Transverse colon (tissue), 4 donors: Measurements from ENCODE around the gene UVRAG. TPM values are rescaled to one million over a fixed set of nuclear protein-coding genes. Genes with fewer than 3 reads are reported as not detected.

Experiments
- DNase-seq: peaks from one replicate; pipeline ENCODE4 v3.0.0-alpha.2; 2019
- H3K27ac ChIP-seq, 4 donors: fragments of 200-600 bp; sonication (generic); 2 replicates each; pipeline ENCODE4 v1.5.1; 2016 to 2018; ENCODE audit warnings: inconsistent platforms in 4 of 4
- H3K27me3 ChIP-seq: fragments of 200-600 bp; sonication (generic); 2 replicates; pipeline ENCODE4 v1.5.1; 2017; ENCODE audit warnings: inconsistent platforms
- H3K36me3 ChIP-seq, 4 donors: fragments of 200-600 bp; sonication (generic); 2 replicates each; pipeline ENCODE4 v1.5.1; 2017 to 2019; ENCODE audit warnings: inconsistent platforms in 4 of 4
- H3K4me1 ChIP-seq, 4 donors: fragments of 200-600 bp; sonication (generic); 2 replicates each; pipeline ENCODE4 v1.5.1; 2017 to 2020; ENCODE audit warnings: inconsistent platforms in 4 of 4
- H3K4me3 ChIP-seq, 4 donors: fragments of 200-600 bp; sonication (generic); 1 replicate in 1 of 4; 2 replicates in 3 of 4; pipeline versions ENCODE4 v1.5.1 to v1.6.1; 2017 to 2019; ENCODE audit warnings: inconsistent platforms in 4 of 4
- H3K9me3 ChIP-seq, 2 donors: fragments of 200-600 bp; sonication (generic); 2 replicates each; pipeline ENCODE4 v1.5.1; 2017 to 2019; ENCODE audit warnings: inconsistent platforms in 2 of 2
- CTCF ChIP-seq, 5 experiments: fragments of 200-600 bp in 3 of 5; fragments of 450-650 bp in 2 of 5; sonication (generic) in 3 of 5; IDR thresholded peaks; 1 replicate in 2 of 5; 2 replicates in 3 of 5; pipeline ENCODE4 v1.5.1; 2016 to 2017; ENCODE audit warnings: antibody characterized with exemption in 5 of 5, inconsistent platforms in 3 of 5, mild to moderate bottlenecking in 2 of 5, moderate library complexity in 1 of 5
- EP300 ChIP-seq: sonication (generic); formaldehyde crosslinking; IDR thresholded peaks from one replicate; pipeline ENCODE4 v1.6.1; 2017; ENCODE audit warnings: antibody characterized with exemption, low read depth
- POLR2A ChIP-seq: fragments of 450-650 bp; IDR thresholded peaks from one replicate; pipeline ENCODE4 v1.6.1; 2016; ENCODE audit warnings: antibody characterized with exemption, mild to moderate bottlenecking, moderate library complexity
- POLR2AphosphoS5 ChIP-seq, 3 donors: sonication (generic); formaldehyde crosslinking; IDR thresholded peaks; one replicate each; pipeline ENCODE4 v1.6.1; 2016; ENCODE audit warnings: antibody characterized with exemption in 3 of 3
- WGBS, 2 donors: methylation state at CpG; one replicate each; pipeline ENCODE4 v1.1.5; 2018; ENCODE audit warnings: low coverage in 1 of 2; 5-methylcytosine and 5-hydroxymethylcytosine counted together
- in situ Hi-C, 4 donors: fragments of 200-750 bp; cut with MboI; loops; one replicate each; pipeline versions ENCODE4 v1.15.0 to v1.15.1; 2017; ENCODE audit warnings: low sequenced_read_pairs in 3 of 4, low pct_ligation_motif_present in 1 of 4, low pct_unique_long_range_greater_than_20kb in 1 of 4
- intact Hi-C: fragments of 100-400 bp; cut with DNase I; formaldehyde crosslinking; loops from one replicate; pipeline ENCODE4 v1.15.1; 2023; ENCODE audit warnings: low total_unique reads
- total RNA-seq, 4 donors: library from RNA; depleted of rRNA; stranded (reverse); fragments of >200 nt; gene quantifications; one replicate each; pipeline ENCODE4 v1.1.0, GENCODE V29; 2016

UVRAG gene
- total RNA-seq, 4 donors from 2014 or later: 12.7 to 34.6 (median 19.3) TPM

GRCh38 chr11:76155500-76156227, 340.7 kb downstream of the UVRAG start:
- 79 to 82% methylated on average over 3 to 11 of the region's 11 CpGs for WGBS, 2 donors
- Histone ChIP-seq H3K9me3 (no peaks in the 10 kb centered on the region), H3K4me3 (no peak overlapping the region), H3K27me3 (no peaks in the 10 kb centered on the region), H3K27ac (no peak overlapping the region), H3K36me3 (no peaks in the 10 kb centered on the region), H3K4me1 (peaks cover 9 to 23% (median 13%) of the 10 kb centered on the region in 4 donors)
- no peak for DNase-seq
- in situ Hi-C loops: loop anchor here in 2 of 4 donors (10.0 kb wide), 1 partner anchor 261 kb away; no protein-coding TSS in a partner anchor
- intact Hi-C loops: no loop called here
- TF ChIP-seq EP300: no peak
- no peak for TF ChIP-seq POLR2A
- TF ChIP-seq POLR2AphosphoS5 (IDR thresholded peaks at IDR 0.05): no peak
- no peak for TF ChIP-seq CTCF (IDR thresholded peaks at IDR 0.05)

- H3K27me3 ChIP-seq: no peaks in the 10 kb centered on the region
- 86% methylated on average over 12 of the region's 12 CpGs; no CpG with 5 or more reads in 1 of the 2 donors for WGBS, 2 donors
- H3K27ac ChIP-seq: no peak overlapping the region
- no peaks in the 10 kb centered on the region for H3K36me3 ChIP-seq
- H3K4me1 ChIP-seq: peaks cover 7 to 17% (median 12%) of the 10 kb centered on the region in 4 donors
- TF ChIP-seq EP300 (no peak), POLR2A (no peak)
- no peaks in the 10 kb centered on the region for H3K9me3 ChIP-seq
- in situ Hi-C loops (loop anchor here in 2 of 4 donors (10.0 kb wide), 1 partner anchor 262 kb away; no protein-coding TSS in a partner anchor), intact Hi-C loops (no loop called here)
- no peak overlapping the region for H3K4me3 ChIP-seq
- no peak for DNase-seq
Measured at GRCh38 chr11:76156971-76157427, 342.0 kb downstream of the UVRAG start.

- Histone ChIP-seq H3K4me1 (peaks cover 0 to 8% (median 4%) of the 10 kb centered on the region in 4 donors), H3K27me3 (no peaks in the 10 kb centered on the region), H3K27ac (no peak overlapping the region), H3K9me3 (no peaks in the 10 kb centered on the region), H3K4me3 (no peak overlapping the region), H3K36me3 (no peaks in the 10 kb centered on the region)
- in situ Hi-C loops: loop anchor here in 2 of 4 donors (10.0 kb wide), 1 partner anchor 263 kb away; no protein-coding TSS in a partner anchor
- 58 to 76% methylated on average over 2 to 7 of the region's 7 CpGs for WGBS, 2 donors
- no peak for TF ChIP-seq EP300
- no peak for TF ChIP-seq CTCF (IDR thresholded peaks at IDR 0.05)
- TF ChIP-seq POLR2AphosphoS5 (IDR thresholded peaks at IDR 0.05): no peak
- TF ChIP-seq POLR2A: no peak
- intact Hi-C loops: no loop called here
- no peak for DNase-seq
Measured at GRCh38 chr11:76157891-76158290, 342.9 kb downstream of the UVRAG start.

- no peak for DNase-seq
- Histone ChIP-seq H3K4me1 (peaks cover 0 to 5% (median 0%) of the 10 kb centered on the region in 4 donors), H3K36me3 (no peaks in the 10 kb centered on the region), H3K4me3 (no peak overlapping the region), H3K9me3 (no peaks in the 10 kb centered on the region), H3K27ac (no peak overlapping the region), H3K27me3 (no peaks in the 10 kb centered on the region)
- 80 to 92% methylated on average over 3 to 23 of the region's 24 CpGs for WGBS, 2 donors
- intact Hi-C loops (no loop called here), in situ Hi-C loops (loop anchor here in 2 of 4 donors (10.0 kb wide), 1 partner anchor 264 kb away; no protein-coding TSS in a partner anchor)
- no peak for TF ChIP-seq EP300
- TF ChIP-seq POLR2AphosphoS5 (IDR thresholded peaks at IDR 0.05): no peak
- TF ChIP-seq CTCF (IDR thresholded peaks at IDR 0.05): no peak
Measured at GRCh38 chr11:76158394-76159302, 343.6 kb downstream of the UVRAG start.
